ENCODE data around the gene PITPNM3. TPM values are rescaled to one million over a fixed set of nuclear protein-coding genes. Genes with fewer than 3 reads are reported as not detected.

The PITPNM3 gene
- total RNA-seq, 2 donors from 2014 or later: 1.3 to 3.4 TPM

DNA sequence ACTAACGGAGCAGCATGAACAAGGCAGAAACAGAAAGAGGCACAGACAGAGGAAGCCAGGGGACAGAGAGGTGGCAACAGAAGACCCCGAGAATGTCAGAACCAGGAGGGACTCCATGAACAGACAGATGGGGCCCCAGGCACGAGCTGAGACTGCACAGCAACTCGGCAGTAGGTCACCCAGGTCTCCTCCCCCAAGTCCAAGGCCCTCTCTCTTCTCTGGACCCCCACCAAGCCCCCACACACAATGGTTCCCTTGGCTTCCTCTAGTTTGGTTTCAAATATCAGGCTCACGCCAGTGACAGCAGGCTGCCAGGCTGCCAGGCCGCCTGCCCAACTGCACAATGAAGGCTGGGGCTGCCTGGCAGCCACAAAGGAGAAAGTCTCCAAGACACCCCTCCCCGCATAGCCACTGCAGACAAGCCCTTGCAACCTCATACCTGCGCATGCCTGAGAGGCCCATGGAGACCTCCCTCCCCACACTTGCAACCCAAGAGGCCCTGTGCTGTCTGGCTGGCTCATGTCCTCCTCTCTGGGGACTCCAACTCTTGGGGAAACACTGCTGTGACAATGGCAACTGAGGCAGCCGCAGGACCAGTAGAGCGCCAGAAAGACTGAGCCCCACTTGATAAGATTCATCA lies 57.3 kb downstream of the PITPNM3 start:
- ATAC-seq: no peak
- 86% methylated on average over 9 to 10 of the region's 10 CpGs for WGBS, 2 donors
- intact Hi-C loops (cut with DNase I): no loop called here
- no peak overlapping the region for H3K4me3 ChIP-seq
- no peak for DNase-seq
- H3K27ac ChIP-seq: no peak overlapping the region
- H3K4me1 ChIP-seq: no peaks in the 10 kb centered on the region
- no peaks in the 10 kb centered on the region for H3K9me3 ChIP-seq
- no peaks in the 10 kb centered on the region for H3K36me3 ChIP-seq (replicated peaks in 1 of 2; ENCODE audit: insufficient read depth in 1 of 2, low read depth in 2 of 2)
- H3K27me3 ChIP-seq: no peaks in the 10 kb centered on the region
- TF ChIP-seq POLR2A (IDR thresholded peaks at IDR 0.05): no peak
- TF ChIP-seq CTCF (IDR thresholded peaks at IDR 0.05): no peak

DNA sequence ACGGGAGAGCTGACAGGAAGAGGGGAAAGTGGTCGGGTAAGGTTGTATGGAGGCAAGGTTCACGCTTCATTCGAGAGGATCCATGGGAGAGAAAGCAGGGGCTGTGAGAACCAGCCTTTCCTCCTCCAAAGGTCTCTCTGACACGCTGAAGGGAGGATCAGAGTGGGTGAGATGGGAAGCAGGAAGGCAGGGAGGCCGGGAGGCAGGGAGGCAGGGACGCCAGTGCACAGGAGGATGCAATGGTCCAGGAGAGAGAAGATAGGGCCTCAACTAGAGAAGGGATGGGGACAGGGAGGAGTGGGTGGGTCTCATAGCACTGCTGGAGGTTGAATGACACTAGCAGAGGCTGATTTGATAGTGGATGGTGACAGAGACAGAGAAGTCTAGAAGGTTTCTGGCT lies 58.0 kb downstream of the PITPNM3 start:
- Histone ChIP-seq H3K4me3 (no peak overlapping the region), H3K27me3 (no peaks in the 10 kb centered on the region), H3K36me3 (replicated peaks in 1 of 2; ENCODE audit: insufficient read depth in 1 of 2, low read depth in 2 of 2) (no peaks in the 10 kb centered on the region), H3K4me1 (no peaks in the 10 kb centered on the region), H3K9me3 (no peaks in the 10 kb centered on the region), H3K27ac (no peak overlapping the region)
- intact Hi-C loops (cut with DNase I): no loop called here
- WGBS, 2 donors: 67 to 69% methylated on average over 7 of the region's 7 CpGs
- ATAC-seq (no peak), DNase-seq (no peak)
- no peak for TF ChIP-seq CTCF (IDR thresholded peaks at IDR 0.05)
- TF ChIP-seq POLR2A (IDR thresholded peaks at IDR 0.05): no peak

GRCh38 chr17:6497496-6498221 lies 58.7 kb downstream of the PITPNM3 start:
- H3K27ac ChIP-seq: no peak overlapping the region

GRCh38 chr17:6496640-6497441 lies 59.5 kb downstream of the PITPNM3 start:
- Histone ChIP-seq H3K9me3 (no peaks in the 10 kb centered on the region), H3K27ac (no peak overlapping the region), H3K4me1 (no peaks in the 10 kb centered on the region), H3K36me3 (replicated peaks in 1 of 2; ENCODE audit: insufficient read depth in 1 of 2, low read depth in 2 of 2) (no peaks in the 10 kb centered on the region), H3K27me3 (no peaks in the 10 kb centered on the region), H3K4me3 (no peak overlapping the region)
- ATAC-seq (no peak), DNase-seq (no peak)
- intact Hi-C loops (cut with DNase I): no loop called here
- TF ChIP-seq CTCF (IDR thresholded peaks at IDR 0.05) (no peak), POLR2A (IDR thresholded peaks at IDR 0.05) (no peak)
- WGBS, 2 donors: 62 to 63% methylated on average over 14 to 15 of the region's 15 CpGs

More at GRCh38 chr17:6497496-6498221, 58.7 kb downstream of the PITPNM3 start:
- DNase-seq: no peak
- Histone ChIP-seq H3K9me3 (no peaks in the 10 kb centered on the region), H3K27me3 (no peaks in the 10 kb centered on the region), H3K4me3 (no peak overlapping the region), H3K36me3 (replicated peaks in 1 of 2; ENCODE audit: insufficient read depth in 1 of 2, low read depth in 2 of 2) (no peaks in the 10 kb centered on the region), H3K4me1 (no peaks in the 10 kb centered on the region)
- ATAC-seq: no peak
- TF ChIP-seq CTCF (IDR thresholded peaks at IDR 0.05): no peak
- TF ChIP-seq POLR2A (IDR thresholded peaks at IDR 0.05): no peak
- intact Hi-C loops (cut with DNase I): no loop called here
- 42 to 57% methylated on average over 3 to 17 of the region's 17 CpGs for WGBS, 2 donors
